K562 (cell line): Measurements from ENCODE around the gene GRPEL2. TPM values are rescaled to one million over a fixed set of nuclear protein-coding genes. Genes with fewer than 3 reads are reported as not detected.

ENCODE experiments used
- ATAC-seq: fragments of 200-7000 bp; cut with Tn5 transposase; 3 replicates; pipeline ENCODE4 v1.9.1; 2020; ENCODE audit warnings: moderate library complexity
- BruUV-seq: library from RNA; stranded (reverse); fragments of 400-500 nt; replicated peaks from 2 replicates; lab custom pipeline; 2021; lab: Mats Ljungman, UMichigan
- CTCF ChIA-PET: fragments of 300-600 bp; formaldehyde crosslinking; extraction: SDS; loops from one replicate; lab custom pipeline; 2021; ENCODE audit warnings: low intra/inter-chr PET ratio; lab: Yijun Ruan, JAX
- POLR2A ChIA-PET: fragments of 300-600, 350-650 bp; sonication (Branson Sonifier 250); formaldehyde crosslinking; extraction: SDS; loops from one replicate; lab custom pipeline; 2021; ENCODE audit warnings: antibody characterized with exemption, inconsistent platforms; lab: Yijun Ruan, JAX
- DNase-seq, 4 experiments: peaks; one replicate each; pipeline versions ENCODE4 v3.0.0 to v3.0.0-alpha.2; 2011 to 2018; ENCODE audit warnings: low spot score in 3 of 4, mixed read lengths in 3 of 4; ENCODE audit errors: extremely low read depth in 1 of 4
- FAIRE-seq: peaks from 2 replicates; lab custom pipeline; 2011; peaks lifted over from hg19 to GRCh38; lab: Jason Lieb, UNC
- H2AFZ ChIP-seq: 2 replicates; pipeline ENCODE4 v1.6.0; 2011; ENCODE audit warnings: low read depth, low read length, control low read depth, inconsistent platforms
- H3K27ac ChIP-seq: fragments of 200-600 bp; 3 replicates; pipeline ENCODE4 v1.8.0; 2011; ENCODE audit warnings: low read depth, mild to moderate bottlenecking, control low read depth, inconsistent platforms, low read length, moderate library complexity, mixed read lengths; ENCODE audit errors: extremely low read depth
- H3K27me3 ChIP-seq, 2 experiments: fragments of 300-600 bp in 1 of 2; 2 replicates in 1 of 2; 3 replicates in 1 of 2; pipeline versions ENCODE4 v1.6.0 to v1.8.0; 2011; ENCODE audit warnings: inconsistent platforms in 2 of 2, low read length in 2 of 2, mild to moderate bottlenecking in 1 of 2, mixed read lengths in 1 of 2, moderate library complexity in 1 of 2; ENCODE audit not compliant: control insufficient read depth in 2 of 2, insufficient read depth in 2 of 2
- H3K36me3 ChIP-seq: fragments of 300-600 bp; 3 replicates; pipeline ENCODE4 v1.8.0; 2011; ENCODE audit warnings: mild to moderate bottlenecking, low read length, inconsistent platforms; ENCODE audit not compliant: control insufficient read depth, insufficient read depth
- H3K4me1 ChIP-seq, 2 experiments: fragments of 200-600 bp in 1 of 2; replicated peaks in 1 of 2; 2 replicates in 1 of 2; 3 replicates in 1 of 2; pipeline versions ENCODE4 v1.5.1 to v1.8.0; 2011; ENCODE audit warnings: inconsistent platforms in 2 of 2, low read length in 2 of 2, mild to moderate bottlenecking in 1 of 2, mixed read lengths in 1 of 2, moderate library complexity in 1 of 2; ENCODE audit not compliant: control insufficient read depth in 2 of 2, insufficient read depth in 2 of 2
- H3K4me2 ChIP-seq: 2 replicates; pipeline ENCODE4 v1.6.1; 2011; ENCODE audit warnings: low read length, control low read depth, inconsistent platforms, mixed read lengths; ENCODE audit not compliant: insufficient read depth
- H3K4me3 ChIP-seq: fragments of 200-600 bp; sonication (generic), shearing (Covaris generic); 2 replicates; pipeline ENCODE4 v1.5.1; 2016; ENCODE audit warnings: control low read depth, inconsistent platforms
- H3K79me2 ChIP-seq: fragments of 200-600 bp; 3 replicates; pipeline ENCODE4 v1.8.0; 2011; ENCODE audit warnings: low read length, inconsistent platforms; ENCODE audit not compliant: control insufficient read depth, insufficient read depth
- H3K9ac ChIP-seq, 2 experiments: 2 replicates each; pipeline versions ENCODE4 v1.6.0 to v1.6.1; 2011; ENCODE audit warnings: low read depth in 2 of 2, low read length in 2 of 2, control low read depth in 1 of 2, inconsistent platforms in 1 of 2, mild to moderate bottlenecking in 1 of 2, mixed read lengths in 1 of 2; ENCODE audit not compliant: insufficient read depth in 1 of 2
- H3K9me1 ChIP-seq: one replicate; pipeline ENCODE4 v1.6.0; 2011; ENCODE audit warnings: inconsistent platforms, mild to moderate bottlenecking, low read length, moderate library complexity; ENCODE audit not compliant: control insufficient read depth, insufficient read depth
- H3K9me3 ChIP-seq: replicated peaks from 2 replicates; pipeline ENCODE4 v1.5.1; 2011; ENCODE audit warnings: low read depth, low read length, inconsistent platforms; ENCODE audit not compliant: control insufficient read depth, insufficient read depth
- H4K20me1 ChIP-seq: replicated peaks from 2 replicates; pipeline ENCODE4 v1.6.1; 2011; ENCODE audit warnings: low read length, inconsistent platforms, mixed read lengths; ENCODE audit not compliant: control insufficient read depth, insufficient read depth
- CCNT2 ChIP-seq: IDR thresholded peaks from 2 replicates; pipeline ENCODE4 v1.6.1; 2011; ENCODE audit warnings: borderline replicate concordance, low read depth, mild to moderate bottlenecking, moderate library complexity, mixed read lengths, low read length; ENCODE audit not compliant: insufficient read length; ENCODE audit errors: extremely low read depth
- OTX1 ChIP-seq: fragments of 450-650 bp; formaldehyde crosslinking; IDR thresholded peaks from 2 replicates; pipeline ENCODE4 v1.4.0; 2022; ENCODE audit warnings: mild to moderate bottlenecking
- SPI1 ChIP-seq: IDR thresholded peaks from 2 replicates; pipeline ENCODE4 v1.6.1; 2011; ENCODE audit warnings: low read depth, low read length, control low read depth, borderline replicate concordance
- ZBED1 ChIP-seq: IDR thresholded peaks from 2 replicates; pipeline ENCODE4 v1.6.1; 2014
- WGBS: fragments of 100-300 bp; shearing (Covaris generic); methylation state at CpG from one replicate; pipeline ENCODE4 v1.1.6; 2016; ENCODE audit warnings: low coverage, mixed read lengths; ENCODE audit not compliant: insufficient coverage; ENCODE audit errors: missing lambda C conversion rate; 5-methylcytosine and 5-hydroxymethylcytosine counted together
- in situ Hi-C: fragments of 300-500 bp; cut with MboI; formaldehyde crosslinking; loops from 4 replicates; pipeline ENCODE4 v1.15.0; 2018; ENCODE audit warnings: inconsistent platforms, mixed read lengths
- intact Hi-C: fragments of 100-400 bp; cut with micrococcal nuclease; formaldehyde crosslinking; loops from 2 replicates; pipeline ENCODE4 v1.14.2; 2022
- polyA plus RNA-seq, 8 experiments: library from polyadenylated mRNA; depleted of rRNA in 4 of 8; stranded (reverse) in 5 of 8; unstranded in 3 of 8; fragments of >200 nt; fragmentation: Nextera tagmentation in 2 of 8; fragmentation: Illumina TruSeq in 1 of 8; extraction: Ambion mirVana in 2 of 8; extraction: Trizol in 1 of 8; gene quantifications; 2 replicates each; pipeline versions ENCODE4 v1.2.1 to v1.2.3, GENCODE V29; 2011 to 2014; ENCODE audit warnings: inconsistent platforms in 1 of 8, missing spikeins in 1 of 8
- total RNA-seq, 7 experiments: library from RNA; depleted of rRNA in 6 of 7; stranded (reverse); fragments of >200 nt in 6 of 7; fragmentation: Illumina TruSeq in 2 of 7; extraction: Trizol in 2 of 7; gene quantifications; 2 replicates each; pipeline versions ENCODE4 v1.2.1 to v1.2.3, GENCODE V29; 2011 to 2021; ENCODE audit warnings: low replicate concordance in 1 of 7
- TF ChIP-seq, protein P1 (sequence below), 2 experiments: fragments of 450-650 bp in 1 of 2; sonication (generic) in 1 of 2; formaldehyde crosslinking; conservative IDR thresholded peaks; 2 replicates each; pipeline versions ENCODE4 v1.4.0 to v1.8.1; 2020 to 2022; ENCODE audit warnings: mild to moderate bottlenecking in 1 of 2, missing genetic modification reagents in 1 of 2

GRPEL2 gene
- total and polyA plus RNA-seq, 9 of the 15 experiments (the other 6 are each of a cell fraction or from before 2014, with no cell fraction given), result 11.2 to 40.5 (median 25.8) TPM

DNA sequence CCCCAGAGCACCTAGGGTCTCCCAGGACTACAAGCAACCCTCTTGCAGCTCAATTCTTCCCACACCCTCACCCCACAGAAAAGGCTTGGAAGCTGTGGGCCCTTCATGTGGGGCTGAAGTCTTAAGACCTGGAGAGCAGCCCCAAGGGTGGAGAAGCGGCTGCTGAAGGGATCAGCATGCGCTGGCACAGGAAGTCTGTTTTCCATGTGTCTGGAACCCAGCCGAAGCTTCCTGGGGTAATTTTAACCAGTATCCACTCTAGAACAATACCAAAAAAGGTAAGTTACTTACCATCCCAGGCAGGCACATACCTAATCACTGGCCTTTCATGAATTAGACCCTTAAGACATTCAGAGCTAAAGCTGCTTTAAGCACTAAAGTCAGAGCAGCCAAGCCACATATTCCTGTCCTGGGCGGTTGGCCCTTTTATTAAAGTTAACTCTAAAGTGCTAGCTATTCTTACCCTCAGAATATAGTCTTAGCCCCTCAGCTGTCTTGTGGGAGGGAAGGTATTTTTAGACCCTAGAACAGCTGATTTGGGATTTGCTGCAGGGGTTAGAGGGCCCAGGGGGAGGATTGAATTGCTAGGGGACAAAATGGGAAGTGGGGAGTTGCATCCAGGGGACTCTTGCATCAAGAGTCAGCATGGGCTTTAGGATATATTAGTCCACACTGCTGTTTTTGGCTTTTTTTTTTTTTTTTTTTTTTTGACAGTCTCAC, 26.9 kb downstream of the GRPEL2 start:
- H3K36me3 ChIP-seq, result no peaks in the 10 kb centered on the region
- no peak overlapping the region for H3K4me2 ChIP-seq
- no peaks in the 10 kb centered on the region for H3K79me2 ChIP-seq
- no peaks in the 10 kb centered on the region for H3K27me3 ChIP-seq
- H3K9me1 ChIP-seq, result no peaks in the 10 kb centered on the region
- no peak overlapping the region for H3K9ac ChIP-seq
- CTCF ChIA-PET, result interaction anchor here (1.4 to 3.8 kb wide), 2 partner anchors 9 to 55 kb away, joined by 4 to 36 read pairs; no protein-coding TSS in a partner anchor
- peaks cover 5 to 9% of the 10 kb centered on the region in 2 experiments; a peak in 3 of 5 replicates for H3K4me1 ChIP-seq
- no TSS peak for BruUV-seq
- H4K20me1 ChIP-seq, result no peaks in the 10 kb centered on the region
- in situ Hi-C loops (loop anchor here (5.0 kb wide), 2 partner anchors 50 to 180 kb away; partner anchors contain the start of gene CSNK1A1), intact Hi-C loops (loop anchor here (5.0 kb wide), 1 partner anchor 230 kb away; the partner anchor contains the start of gene ABLIM3)
- WGBS, result 22% methylated on average over 4 of the region's 4 CpGs
- no peak for ATAC-seq
- H3K27ac ChIP-seq, result no peak overlapping the region
- H3K9me3 ChIP-seq, result no peaks in the 10 kb centered on the region
- TF ChIP-seq OTX1, result no peak
- 0 out of 2 replicates have a peak, but pooled peaks have one; percentile 23 for TF ChIP-seq SPI1
- TF ChIP-seq, protein P1, sequence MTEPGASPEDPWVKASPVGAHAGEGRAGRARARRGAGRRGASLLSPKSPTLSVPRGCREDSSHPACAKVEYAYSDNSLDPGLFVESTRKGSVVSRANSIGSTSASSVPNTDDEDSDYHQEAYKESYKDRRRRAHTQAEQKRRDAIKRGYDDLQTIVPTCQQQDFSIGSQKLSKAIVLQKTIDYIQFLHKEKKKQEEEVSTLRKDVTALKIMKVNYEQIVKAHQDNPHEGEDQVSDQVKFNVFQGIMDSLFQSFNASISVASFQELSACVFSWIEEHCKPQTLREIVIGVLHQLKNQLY (CRISPR knock-in tag; conservative IDR thresholded peaks at IDR 0.05), result no peak
- TF ChIP-seq ZBED1, result no peak
- no peak for TF ChIP-seq CCNT2
- POLR2A ChIA-PET, result interaction anchor here (0.6 to 1.5 kb wide), 10 partner anchors 9 to 215 kb away, joined by 3 to 6 read pairs (median 3); no protein-coding TSS in a partner anchor
- no peak for FAIRE-seq
- no peak for DNase-seq
- H2AFZ ChIP-seq, result no peak overlapping the region
- no peak overlapping the region for H3K4me3 ChIP-seq
